GM18511 (cell line): Measurements from ENCODE around the gene SPOCK2.

Experiments
- ATAC-seq: cut with Tn5 transposase; IDR thresholded peaks from one replicate; pipeline ENCODE4 v1.9.1; 2021; ENCODE audit warnings: mild to moderate bottlenecking, moderate library complexity; ENCODE audit not compliant: unreplicated experiment

Gene SPOCK2

GRCh38 chr10:72013202-72013945, 75.0 kb downstream of the SPOCK2 start:
- ATAC-seq = no peak

- ATAC-seq = no peak
Measured at GRCh38 chr10:72012796-72013195, 75.6 kb downstream of the SPOCK2 start.

- no peak for ATAC-seq
Measured at GRCh38 chr10:72011976-72012512, 76.3 kb downstream of the SPOCK2 start.

- ATAC-seq = no peak
Measured at GRCh38 chr10:72011468-72011867, 76.9 kb downstream of the SPOCK2 start.

- ATAC-seq = no peak
Measured at GRCh38 chr10:72011016-72011415, 77.3 kb downstream of the SPOCK2 start.

GRCh38 chr10:72010234-72010973, 77.9 kb downstream of the SPOCK2 start:
- no peak for ATAC-seq

DNA sequence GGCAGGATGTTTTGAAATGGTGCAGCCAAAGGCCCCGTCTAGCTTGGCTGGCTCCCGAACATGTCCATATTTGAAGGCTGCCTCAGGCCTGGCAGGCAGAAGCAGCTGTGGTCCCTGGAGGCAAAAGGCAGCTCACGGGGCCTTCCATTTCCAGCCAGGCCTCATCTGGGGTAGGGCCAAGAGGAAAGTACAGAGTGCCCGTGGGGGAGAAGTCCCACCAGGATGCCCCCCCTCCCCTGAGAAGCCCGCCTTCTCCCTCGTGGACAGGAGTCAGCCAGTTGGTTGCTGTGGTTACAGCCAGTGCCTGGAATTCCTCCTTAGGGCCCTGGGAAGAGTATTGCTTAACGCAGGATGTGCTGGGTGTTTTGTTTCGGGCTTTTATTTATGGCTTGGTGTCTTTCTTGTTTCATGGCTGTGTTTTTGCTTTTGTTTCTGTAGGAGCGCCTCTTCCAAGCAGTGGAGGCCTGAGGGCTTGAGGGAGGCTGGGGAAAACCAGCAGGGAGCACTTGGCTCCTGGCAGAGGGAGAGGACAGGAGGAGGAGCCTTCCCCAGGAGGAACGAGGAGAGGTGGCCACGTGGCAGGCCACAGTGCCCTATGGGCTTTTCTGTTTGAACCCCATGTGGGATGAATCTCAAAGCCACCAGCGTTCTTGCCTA, 78.8 kb downstream of the SPOCK2 start:
- ATAC-seq = no peak

DNA sequence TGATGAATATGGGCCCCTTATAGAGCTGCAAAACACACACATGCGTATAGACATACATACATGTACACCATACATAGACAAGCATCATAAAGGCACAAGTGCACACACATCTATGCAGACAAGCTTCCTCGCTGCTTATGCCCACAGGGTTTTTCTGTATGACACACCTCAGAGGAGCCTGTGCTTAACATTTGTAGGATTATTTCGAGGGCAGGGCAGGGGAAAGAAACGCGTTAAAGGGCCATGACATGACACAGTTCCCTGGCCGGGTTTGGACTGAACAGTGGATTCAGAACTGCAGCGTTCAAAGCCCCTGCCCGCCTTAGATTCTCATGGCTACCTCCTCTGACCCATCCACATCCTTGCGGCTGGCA, 79.3 kb downstream of the SPOCK2 start:
- no peak for ATAC-seq
